GM13977 (cell line): Measurements from ENCODE around the gene CYP2J2.
"Not testable (repeated sequence)": the region's sequence is repeated elsewhere in the genome, so short reads cannot be mapped to it uniquely, and the experiment has no call there.

ENCODE experiments used
- DNase-seq: peaks from one replicate; pipeline ENCODE4 v3.0.0; 2012; ENCODE audit warnings: low spot score
- in situ Hi-C: fragments of 300-500 bp; cut with MboI; formaldehyde crosslinking; loops from one replicate; pipeline ENCODE4 v1.12.0; 2022; ENCODE audit warnings: low sequenced_read_pairs, low pct_unique_long_range_greater_than_20kb, mixed read lengths, inconsistent platforms; ENCODE audit not compliant: unreplicated experiment
- TF ChIP-seq, protein P1 (sequence below): IDR thresholded peaks from 2 replicates; pipeline ENCODE4 v1.5.1; 2012; ENCODE audit warnings: mild to moderate bottlenecking, control low read depth; ENCODE audit not compliant: insufficient read depth; ENCODE audit errors: extremely low read depth, missing control alignments

The CYP2J2 gene

GRCh38 chr1:59919746-59920145, 6.8 kb downstream of the CYP2J2 start:
- DNase-seq, result no peak
- in situ Hi-C loops, result no loop called here
- TF ChIP-seq, protein P1, sequence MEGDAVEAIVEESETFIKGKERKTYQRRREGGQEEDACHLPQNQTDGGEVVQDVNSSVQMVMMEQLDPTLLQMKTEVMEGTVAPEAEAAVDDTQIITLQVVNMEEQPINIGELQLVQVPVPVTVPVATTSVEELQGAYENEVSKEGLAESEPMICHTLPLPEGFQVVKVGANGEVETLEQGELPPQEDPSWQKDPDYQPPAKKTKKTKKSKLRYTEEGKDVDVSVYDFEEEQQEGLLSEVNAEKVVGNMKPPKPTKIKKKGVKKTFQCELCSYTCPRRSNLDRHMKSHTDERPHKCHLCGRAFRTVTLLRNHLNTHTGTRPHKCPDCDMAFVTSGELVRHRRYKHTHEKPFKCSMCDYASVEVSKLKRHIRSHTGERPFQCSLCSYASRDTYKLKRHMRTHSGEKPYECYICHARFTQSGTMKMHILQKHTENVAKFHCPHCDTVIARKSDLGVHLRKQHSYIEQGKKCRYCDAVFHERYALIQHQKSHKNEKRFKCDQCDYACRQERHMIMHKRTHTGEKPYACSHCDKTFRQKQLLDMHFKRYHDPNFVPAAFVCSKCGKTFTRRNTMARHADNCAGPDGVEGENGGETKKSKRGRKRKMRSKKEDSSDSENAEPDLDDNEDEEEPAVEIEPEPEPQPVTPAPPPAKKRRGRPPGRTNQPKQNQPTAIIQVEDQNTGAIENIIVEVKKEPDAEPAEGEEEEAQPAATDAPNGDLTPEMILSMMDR, result no peak

DNA sequence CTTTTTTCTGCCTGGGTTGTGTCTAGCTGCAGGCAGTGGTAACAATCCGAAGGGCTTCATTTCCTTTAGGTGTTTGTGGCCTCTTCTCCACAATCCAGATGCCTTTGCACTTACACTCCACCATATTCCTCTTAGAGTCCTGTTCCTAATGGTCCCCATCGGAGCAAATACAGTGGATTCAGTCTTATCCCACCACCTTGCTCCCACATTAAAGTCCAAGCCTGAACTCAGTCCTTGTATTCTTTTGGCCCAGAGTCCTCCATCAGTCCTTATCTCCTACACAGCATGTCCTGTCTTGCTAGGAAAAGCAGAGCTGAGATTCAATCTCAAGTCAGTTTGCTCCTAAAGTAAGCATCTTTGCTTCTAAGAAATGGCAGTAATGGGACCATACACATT, 8.8 kb downstream of the CYP2J2 start:
- in situ Hi-C loops, result no loop called here
- no peak for DNase-seq
- TF ChIP-seq, protein P1, result no peak

- no peak for DNase-seq
- TF ChIP-seq, protein P1, result no peak
Observed at GRCh38 chr1:59917026-59917784, 9.4 kb downstream of the CYP2J2 start.

GRCh38 chr1:59915516-59915915, 11.1 kb downstream of the CYP2J2 start:
- DNase-seq, result no peak
- in situ Hi-C loops, result no loop called here
- TF ChIP-seq, protein P1, result no peak

More at GRCh38 chr1:59917026-59917784, 9.4 kb downstream of the CYP2J2 start:
- in situ Hi-C loops, result no loop called here

- in situ Hi-C loops, DNase-seq: not testable (repeated sequence)
Observed at GRCh38 chr1:59914791-59915286, 11.7 kb downstream of the CYP2J2 start.

DNA sequence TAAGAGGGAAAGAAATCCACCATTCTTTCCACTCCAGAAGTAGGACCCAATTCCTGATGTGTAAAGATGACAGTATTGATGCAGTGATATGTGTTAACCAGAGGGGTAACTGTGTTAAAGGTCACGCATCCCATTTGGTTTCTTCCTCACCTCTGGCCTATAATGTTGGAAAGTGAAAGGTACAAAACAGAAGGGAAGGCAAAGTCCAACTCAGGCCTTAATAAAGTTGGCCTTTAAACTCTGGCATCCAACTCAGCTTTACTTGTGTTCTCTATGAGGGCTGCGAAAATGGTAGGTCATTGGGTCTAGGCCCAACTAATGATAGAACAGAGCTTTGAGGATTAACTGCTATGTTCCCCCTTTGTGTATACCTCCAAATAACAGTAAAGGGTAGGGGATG, 17.9 kb downstream of the CYP2J2 start:
- in situ Hi-C loops, result no loop called here
- TF ChIP-seq, protein P1, result no peak
- no peak for DNase-seq

DNA sequence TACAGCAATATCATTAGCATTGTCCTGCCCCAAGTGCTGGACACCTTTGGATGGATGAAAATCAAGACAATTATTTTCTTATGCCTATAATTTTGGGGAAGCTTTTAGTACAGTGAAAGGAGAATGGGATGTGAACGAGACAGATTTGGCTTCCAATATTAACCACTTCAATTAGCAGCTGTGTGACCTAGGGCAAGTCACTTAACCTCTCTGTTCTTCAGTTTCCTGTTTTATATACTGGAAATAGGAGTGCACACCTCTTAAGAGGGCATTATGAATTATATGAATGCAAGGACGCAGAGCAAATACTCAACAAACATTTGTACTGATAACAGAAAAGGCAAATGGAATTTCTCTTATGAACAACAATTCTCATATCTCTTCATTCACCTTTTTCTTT, 18.5 kb downstream of the CYP2J2 start:
- in situ Hi-C loops, result no loop called here
- DNase-seq, result no peak
- TF ChIP-seq, protein P1, result no peak
